Aorta (tissue), 5 donors: ENCODE measurements around the gene FGD2. TPM values are rescaled to one million over a fixed set of nuclear protein-coding genes. Genes with fewer than 3 reads are reported as not detected.
A peak's percentile ranks its signal among the peaks of the same experiment; 100 is the strongest.

Experiments used
- ATAC-seq: fragments of 200-7000 bp; cut with Tn5 transposase; one replicate; pipeline ENCODE4 v1.9.1; 2022; ENCODE audit warnings: moderate library complexity; ENCODE audit not compliant: low FRiP score
- DNase-seq, 2 donors: peaks; one replicate each; pipeline ENCODE4 v3.0.0-alpha.2; 2020
- H3K27ac ChIP-seq, 2 donors: one replicate each; pipeline ENCODE4 v1.5.1; 2013; ENCODE audit warnings: low read length in 2 of 2, mild to moderate bottlenecking in 2 of 2, moderate library complexity in 2 of 2, control low read depth in 1 of 2, inconsistent platforms in 1 of 2, low read depth in 1 of 2
- H3K27me3 ChIP-seq, 2 donors: one replicate each; pipeline ENCODE4 v1.6.1; 2013; ENCODE audit warnings: control low read depth in 1 of 2, low read length in 1 of 2, mild to moderate bottlenecking in 1 of 2, moderate library complexity in 1 of 2; ENCODE audit not compliant: insufficient read depth in 2 of 2, control insufficient read depth in 1 of 2
- H3K36me3 ChIP-seq, 2 donors: one replicate each; pipeline ENCODE4 v1.6.1; 2013; ENCODE audit warnings: control low read depth in 1 of 2, low read length in 1 of 2, mild to moderate bottlenecking in 1 of 2; ENCODE audit not compliant: insufficient read depth in 2 of 2, control insufficient read depth in 1 of 2
- H3K4me1 ChIP-seq, 2 donors: one replicate each; pipeline ENCODE4 v1.6.1; 2013; ENCODE audit warnings: low read length in 2 of 2, control low read depth in 1 of 2, mild to moderate bottlenecking in 1 of 2, moderate library complexity in 1 of 2; ENCODE audit not compliant: insufficient read depth in 2 of 2, control insufficient read depth in 1 of 2
- H3K4me3 ChIP-seq, 2 donors: one replicate each; pipeline ENCODE4 v1.5.1; 2013; ENCODE audit warnings: low read length in 2 of 2, control low read depth in 1 of 2, mild to moderate bottlenecking in 1 of 2
- H3K9me3 ChIP-seq: one replicate; pipeline ENCODE4 v1.6.1; 2013; ENCODE audit warnings: mild to moderate bottlenecking, low read length; ENCODE audit not compliant: control insufficient read depth
- WGBS, 2 donors: extraction: QIAGEN DNeasy Blood & Tissue Kit; methylation state at CpG; one replicate each; pipeline ENCODE4 v1.1.7; 2013; 5-methylcytosine and 5-hydroxymethylcytosine counted together
- intact Hi-C, 2 donors: fragments of 100-400 bp; cut with DNase I; formaldehyde crosslinking; loops; one replicate each; pipeline versions ENCODE4 v1.14.2 to v1.15.0; 2022
- polyA plus RNA-seq, 2 donors: library from polyadenylated mRNA; stranded (reverse); fragments of 200-250 nt; gene quantifications; one replicate each; pipeline ENCODE4 v1.2.3, GENCODE V29; 2013
- total RNA-seq, 2 donors: library from RNA; stranded (reverse); fragmentation: NEBNext Ultra II Directional; extraction: Animal tissue kit (Norgen Biotek cat#: 25700); gene quantifications; one replicate each; pipeline ENCODE4 v1.2.1, GENCODE V29; 2021
- donor health status: healthy with polysubstance abuse.
- donor health status: Bipolar disorder and iron deficiency.
- donor health status: DM: no; HTN: no; CAD: no.
- donor health status: DM: no; HTN: no; CAD: no.
- donor health status: DM: yes; HTN: yes; CAD: no.

FGD2 gene
- total and polyA plus RNA-seq, 4 donors = 2.2 to 33.9 (median 16.4) TPM

- H3K9me3 ChIP-seq = no peaks in the 10 kb centered on the region
- ATAC-seq (no peak), DNase-seq (no peak)
- H3K27me3 ChIP-seq = no peaks in the 10 kb centered on the region
- no peak overlapping the region for H3K27ac ChIP-seq
- no peak overlapping the region for H3K4me3 ChIP-seq
- intact Hi-C loops = loop anchor here in 1 of 2 donors (10.0 kb wide), 1 partner anchor 153 kb away; no protein-coding TSS in a partner anchor
- no peaks in the 10 kb centered on the region for H3K4me1 ChIP-seq
- WGBS, 2 donors = 72 to 74% methylated on average over 9 of the region's 9 CpGs
- H3K36me3 ChIP-seq = no peaks in the 10 kb centered on the region
Observed at GRCh38 chr6:37052027-37052628, 46.7 kb downstream of the FGD2 start.

- H3K27me3 ChIP-seq = no peaks in the 10 kb centered on the region
- H3K4me3 ChIP-seq = no peak overlapping the region
- intact Hi-C loops = loop anchor here in 1 of 2 donors (10.0 kb wide), 1 partner anchor 151 kb away; no protein-coding TSS in a partner anchor
- H3K27ac ChIP-seq = no peak overlapping the region
- 88 to 89% methylated on average over 7 of the region's 7 CpGs for WGBS, 2 donors
- DNase-seq = no peak
- H3K9me3 ChIP-seq = no peaks in the 10 kb centered on the region
- ATAC-seq = no peak
- no peaks in the 10 kb centered on the region for H3K4me1 ChIP-seq
- H3K36me3 ChIP-seq = no peaks in the 10 kb centered on the region
Observed at GRCh38 chr6:37053683-37054082, 48.2 kb downstream of the FGD2 start.

GRCh38 chr6:37054171-37054570, 48.7 kb downstream of the FGD2 start:
- no peak overlapping the region for H3K4me3 ChIP-seq
- no peaks in the 10 kb centered on the region for H3K9me3 ChIP-seq
- ATAC-seq (no peak), DNase-seq (no peak)
- H3K36me3 ChIP-seq = no peaks in the 10 kb centered on the region
- intact Hi-C loops = loop anchor here in 1 of 2 donors (10.0 kb wide), 1 partner anchor 151 kb away; no protein-coding TSS in a partner anchor
- WGBS, 2 donors = 96% methylated on average over 11 of the region's 11 CpGs
- H3K27me3 ChIP-seq = no peaks in the 10 kb centered on the region
- no peak overlapping the region for H3K27ac ChIP-seq
- H3K4me1 ChIP-seq = no peaks in the 10 kb centered on the region

GRCh38 chr6:37054580-37054979, 49.1 kb downstream of the FGD2 start:
- no peaks in the 10 kb centered on the region for H3K4me1 ChIP-seq
- H3K27ac ChIP-seq = no peak overlapping the region
- H3K9me3 ChIP-seq = no peaks in the 10 kb centered on the region
- no peaks in the 10 kb centered on the region for H3K36me3 ChIP-seq
- intact Hi-C loops = loop anchor here in 1 of 2 donors (10.0 kb wide), 1 partner anchor 150 kb away; no protein-coding TSS in a partner anchor
- ATAC-seq = no peak
- DNase-seq = no peak
- no peaks in the 10 kb centered on the region for H3K27me3 ChIP-seq
- WGBS, 2 donors = 87 to 92% methylated on average over 9 of the region's 9 CpGs
- H3K4me3 ChIP-seq = no peak overlapping the region

- ATAC-seq (no peak), DNase-seq (peak in 1 of 2 donors; percentile 71)
- H3K4me1 ChIP-seq = no peaks in the 10 kb centered on the region
- no peak overlapping the region for H3K4me3 ChIP-seq
- intact Hi-C loops = loop anchor here (5.0 to 10.0 kb wide), 3 partner anchors 46 to 149 kb away; no protein-coding TSS in a partner anchor
- no peaks in the 10 kb centered on the region for H3K27me3 ChIP-seq
- no peak overlapping the region for H3K27ac ChIP-seq
- H3K36me3 ChIP-seq = no peaks in the 10 kb centered on the region
- WGBS, 2 donors = 89 to 91% methylated on average over 8 of the region's 8 CpGs
- no peaks in the 10 kb centered on the region for H3K9me3 ChIP-seq
Observed at GRCh38 chr6:37056112-37056403, 50.6 kb downstream of the FGD2 start.

- DNase-seq = peak in 1 of 2 donors; percentile 64
- ATAC-seq = no peak
- Histone ChIP-seq H3K36me3 (no peaks in the 10 kb centered on the region), H3K9me3 (no peaks in the 10 kb centered on the region), H3K4me3 (no peak overlapping the region), H3K4me1 (no peaks in the 10 kb centered on the region), H3K27ac (no peak overlapping the region), H3K27me3 (no peaks in the 10 kb centered on the region)
- intact Hi-C loops = loop anchor here (5.0 to 10.0 kb wide), 3 partner anchors 46 to 148 kb away; no protein-coding TSS in a partner anchor
- 90 to 91% methylated on average over 16 of the region's 16 CpGs for WGBS, 2 donors
Observed at GRCh38 chr6:37056439-37057127, 51.1 kb downstream of the FGD2 start.

GRCh38 chr6:37057128-37057471, 51.6 kb downstream of the FGD2 start:
- H3K27ac ChIP-seq = no peak overlapping the region
- no peaks in the 10 kb centered on the region for H3K4me1 ChIP-seq
- no peaks in the 10 kb centered on the region for H3K9me3 ChIP-seq
- ATAC-seq (no peak), DNase-seq (no peak)
- no peaks in the 10 kb centered on the region for H3K27me3 ChIP-seq
- 98 to 99% methylated on average over 4 of the region's 4 CpGs for WGBS, 2 donors
- intact Hi-C loops = loop anchor here (5.0 to 10.0 kb wide), 3 partner anchors 45 to 148 kb away; no protein-coding TSS in a partner anchor
- no peak overlapping the region for H3K4me3 ChIP-seq
- no peaks in the 10 kb centered on the region for H3K36me3 ChIP-seq

- intact Hi-C loops = loop anchor here (5.0 to 10.0 kb wide), 3 partner anchors 45 to 147 kb away; no protein-coding TSS in a partner anchor
- Histone ChIP-seq H3K27ac (no peak overlapping the region), H3K36me3 (no peaks in the 10 kb centered on the region), H3K4me3 (no peak overlapping the region), H3K9me3 (no peaks in the 10 kb centered on the region), H3K4me1 (no peaks in the 10 kb centered on the region), H3K27me3 (no peaks in the 10 kb centered on the region)
- DNase-seq (no peak), ATAC-seq (no peak)
- 93 to 95% methylated on average over 7 of the region's 7 CpGs for WGBS, 2 donors
Observed at GRCh38 chr6:37057678-37058077, 52.2 kb downstream of the FGD2 start.
